OCI-LY3 (cell line): ENCODE measurements around the gene PAQR3.

Source experiments
- H2AFZ ChIP-seq: fragments of 200-600, 300-600 bp; shearing (Covaris generic); 2 replicates; pipeline ENCODE4 v1.6.0; 2014; ENCODE audit warnings: antibody characterized with exemption, low read depth, low read length
- H3K27ac ChIP-seq: fragments of 200-600, 300-600 bp; sonication (generic); 2 replicates; pipeline ENCODE4 v1.5.1; 2014; ENCODE audit warnings: mild to moderate bottlenecking, low read length, moderate library complexity, mixed read lengths
- H3K27me3 ChIP-seq: fragments of 200-600, 300-600 bp; sonication (generic); 2 replicates; pipeline ENCODE4 v1.6.1; 2014; ENCODE audit warnings: low read depth, low read length, mixed read lengths
- H3K36me3 ChIP-seq: fragments of 200-600, 300-600 bp; sonication (generic); replicated peaks from 2 replicates; pipeline ENCODE3; 2014; ENCODE audit warnings: low read depth, low read length, mixed read lengths
- H3K4me1 ChIP-seq: fragments of 300-600, 200-600 bp; sonication (generic); 2 replicates; pipeline ENCODE4 v1.6.1; 2014; ENCODE audit warnings: low read length, mixed read lengths
- H3K4me2 ChIP-seq: fragments of 200-600, 300-600 bp; sonication (generic); 2 replicates; pipeline ENCODE4 v1.6.1; 2014; ENCODE audit warnings: low read length, mixed read lengths
- H3K4me3 ChIP-seq: fragments of 300-600, 200-600 bp; sonication (generic); 2 replicates; pipeline ENCODE4 v1.5.1; 2014; ENCODE audit warnings: antibody characterized with exemption, mild to moderate bottlenecking, low read length, moderate library complexity
- H3K79me2 ChIP-seq: fragments of 300-600, 200-600 bp; shearing (Covaris generic); 2 replicates; pipeline ENCODE4 v1.6.1; 2014; ENCODE audit warnings: mild to moderate bottlenecking, low read length, mixed read lengths
- H3K9ac ChIP-seq: fragments of 300-600, 200-600 bp; shearing (Covaris generic); 2 replicates; pipeline ENCODE4 v1.6.0; 2014; ENCODE audit warnings: mild to moderate bottlenecking, low read length, moderate library complexity
- H3K9me3 ChIP-seq: fragments of 200-600, 300-600 bp; shearing (Covaris generic); 2 replicates; pipeline ENCODE4 v1.6.1; 2014; ENCODE audit warnings: low read length, mixed read lengths; ENCODE audit not compliant: insufficient read depth
- H4K20me1 ChIP-seq: fragments of 200-600, 300-600 bp; sonication (generic); 2 replicates; pipeline ENCODE4 v1.6.1; 2016; ENCODE audit warnings: low read length, mixed read lengths; ENCODE audit not compliant: insufficient read depth
- EZH2phosphoT487 ChIP-seq: fragments of 200-600 bp; shearing (Covaris generic); IDR thresholded peaks from 2 replicates; pipeline ENCODE4 v1.6.1; 2018; ENCODE audit warnings: antibody characterized with exemption, mixed run types, low read depth

Gene PAQR3

DNA sequence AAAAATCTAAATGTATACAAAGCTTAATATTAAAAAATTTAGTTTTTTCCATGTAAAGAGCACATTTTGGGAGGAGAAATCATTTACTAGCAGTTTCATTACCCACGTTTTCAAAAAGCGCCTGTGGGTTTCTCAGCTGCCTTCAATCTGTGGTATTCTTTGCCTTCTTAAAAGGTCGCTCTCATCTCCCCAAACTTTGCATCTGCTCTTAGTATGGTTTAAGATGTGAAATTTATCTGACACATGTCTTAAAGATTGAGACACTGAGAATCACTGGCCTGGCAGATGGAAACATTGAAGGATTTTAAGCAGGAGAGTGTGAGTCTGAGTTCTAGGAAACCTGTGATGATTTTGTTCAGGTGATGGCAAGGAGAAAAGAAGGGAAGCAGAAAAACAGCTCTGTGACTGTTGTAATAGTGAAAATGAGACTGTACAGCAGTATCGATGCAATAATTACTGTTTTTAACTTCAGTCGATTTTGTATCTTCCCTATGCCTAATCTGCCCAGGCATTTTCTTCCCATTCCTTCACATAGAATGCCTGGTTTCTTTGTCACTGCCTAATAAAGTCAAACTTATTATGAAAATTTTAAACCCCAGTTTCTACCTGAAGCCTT is 75.9 kb downstream of the PAQR3 start:
- H4K20me1 ChIP-seq = no peaks in the 10 kb centered on the region
- peak overlapping the region; percentile 47 for H3K4me3 ChIP-seq
- H3K4me2 ChIP-seq = peak overlapping the region; percentile 71
- no peaks in the 10 kb centered on the region for H3K79me2 ChIP-seq
- peak overlapping the region; percentile 39 for H3K27ac ChIP-seq
- no peak overlapping the region for H2AFZ ChIP-seq
- H3K36me3 ChIP-seq = peaks cover 7% of the 10 kb centered on the region
- no peak for TF ChIP-seq EZH2phosphoT487
- H3K4me1 ChIP-seq = peaks cover 14% of the 10 kb centered on the region
- H3K9ac ChIP-seq = peak overlapping the region; percentile 31; the same call in 1 of the 2 replicates
- H3K9me3 ChIP-seq = no peaks in the 10 kb centered on the region
- no peaks in the 10 kb centered on the region for H3K27me3 ChIP-seq

DNA sequence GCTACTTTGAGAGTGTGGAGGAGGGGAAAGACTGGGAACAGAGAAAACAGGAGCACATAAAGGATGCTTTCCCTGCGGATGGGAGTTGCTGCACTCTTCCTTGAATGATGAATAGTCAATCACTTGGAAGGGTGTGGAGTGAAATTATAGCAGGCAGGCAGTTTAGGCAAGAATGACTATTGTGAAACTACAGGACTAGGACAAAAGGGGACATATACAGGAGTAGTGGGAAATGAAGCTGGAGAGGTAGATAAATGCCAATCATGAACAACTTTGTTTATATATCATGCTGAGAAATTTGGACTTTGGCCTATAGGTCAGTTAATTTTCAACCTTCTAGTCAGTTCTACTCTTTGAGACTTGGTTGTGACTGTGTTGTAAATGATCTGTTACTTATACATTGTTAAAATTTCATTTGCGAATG is 76.9 kb downstream of the PAQR3 start:
- Histone ChIP-seq H3K9ac (no peak overlapping the region), H2AFZ (no peak overlapping the region), H3K9me3 (no peaks in the 10 kb centered on the region), H3K4me3 (no peak overlapping the region), H3K36me3 (peaks cover 7% of the 10 kb centered on the region), H3K4me1 (peaks cover 14% of the 10 kb centered on the region), H3K79me2 (no peaks in the 10 kb centered on the region), H3K27ac (no peak overlapping the region), H3K27me3 (no peaks in the 10 kb centered on the region), H3K4me2 (no peak overlapping the region), H4K20me1 (no peaks in the 10 kb centered on the region)
- TF ChIP-seq EZH2phosphoT487 = no peak
